ENCODE measurements around the gene PIMREG.
"Not testable (repeated sequence)": the region's sequence is repeated elsewhere in the genome, so short reads cannot be mapped to it uniquely, and the experiment has no call there.

The PIMREG gene

GRCh38 chr17:6480303-6480675 lies 36.0 kb downstream of the PIMREG start:
- no peak for DNase-seq

- no peak for DNase-seq
These were observed 37.8 kb downstream of the PIMREG start for GRCh38 chr17:6482105-6482455.

DNA sequence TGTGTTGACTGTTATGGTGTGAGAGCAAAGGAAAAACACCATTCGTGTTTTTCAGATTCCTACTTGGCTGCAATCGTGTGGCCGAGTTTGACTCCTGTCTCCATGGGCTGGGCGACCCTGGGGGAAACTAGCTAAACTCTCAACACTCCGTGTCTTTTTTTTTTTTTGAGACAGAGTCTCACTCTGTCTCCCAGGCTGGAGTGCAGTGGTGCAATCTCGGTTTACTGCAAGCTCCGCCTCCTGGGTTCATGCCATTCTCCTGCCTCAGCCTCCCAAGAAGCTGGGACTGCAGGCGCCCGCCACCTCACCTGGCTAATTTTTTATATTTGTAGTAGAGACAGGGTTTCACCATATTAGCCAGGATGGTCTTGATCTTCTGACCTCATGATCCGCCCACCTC lies 38.5 kb downstream of the PIMREG start:
- DNase-seq = not testable (repeated sequence)

GRCh38 chr17:6483507-6483906 lies 39.3 kb downstream of the PIMREG start:
- no peak for DNase-seq

GRCh38 chr17:6485646-6486412 lies 41.6 kb downstream of the PIMREG start:
- no peak for DNase-seq

- DNase-seq = peak; percentile 29
These were observed 43.2 kb downstream of the PIMREG start for GRCh38 chr17:6487251-6488007.

GRCh38 chr17:6488008-6488539 lies 43.8 kb downstream of the PIMREG start:
- DNase-seq = no peak

DNA sequence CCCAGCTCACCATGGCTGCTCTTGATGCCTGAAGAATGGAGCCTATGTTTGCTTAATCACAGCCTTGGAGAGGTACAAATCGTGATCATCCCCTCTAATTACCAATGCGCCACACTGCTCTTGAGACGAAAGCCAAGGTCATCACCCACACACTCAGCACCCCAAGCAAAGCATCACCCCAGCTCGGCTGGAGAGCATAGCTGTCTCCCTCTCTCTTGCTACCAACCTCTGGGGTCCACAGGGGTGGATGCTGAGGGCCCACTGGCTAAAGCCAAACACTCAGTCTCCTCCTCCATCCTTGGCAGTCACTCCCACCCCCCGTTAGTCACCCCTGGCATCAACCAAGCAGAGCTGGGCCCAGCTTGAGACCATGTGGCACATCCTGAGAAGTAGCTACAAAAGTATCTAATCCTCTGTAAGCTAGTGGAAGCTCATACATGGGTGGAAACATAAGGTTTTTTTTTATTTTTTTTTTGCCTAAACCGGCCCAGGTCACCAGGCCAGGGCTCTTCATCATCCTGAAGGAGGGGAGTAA lies 44.8 kb downstream of the PIMREG start:
- no peak for DNase-seq

GRCh38 chr17:6491071-6491700 lies 46.9 kb downstream of the PIMREG start:
- no peak for DNase-seq

- DNase-seq = no peak
These were observed 48.8 kb downstream of the PIMREG start for GRCh38 chr17:6492892-6493674.

DNA sequence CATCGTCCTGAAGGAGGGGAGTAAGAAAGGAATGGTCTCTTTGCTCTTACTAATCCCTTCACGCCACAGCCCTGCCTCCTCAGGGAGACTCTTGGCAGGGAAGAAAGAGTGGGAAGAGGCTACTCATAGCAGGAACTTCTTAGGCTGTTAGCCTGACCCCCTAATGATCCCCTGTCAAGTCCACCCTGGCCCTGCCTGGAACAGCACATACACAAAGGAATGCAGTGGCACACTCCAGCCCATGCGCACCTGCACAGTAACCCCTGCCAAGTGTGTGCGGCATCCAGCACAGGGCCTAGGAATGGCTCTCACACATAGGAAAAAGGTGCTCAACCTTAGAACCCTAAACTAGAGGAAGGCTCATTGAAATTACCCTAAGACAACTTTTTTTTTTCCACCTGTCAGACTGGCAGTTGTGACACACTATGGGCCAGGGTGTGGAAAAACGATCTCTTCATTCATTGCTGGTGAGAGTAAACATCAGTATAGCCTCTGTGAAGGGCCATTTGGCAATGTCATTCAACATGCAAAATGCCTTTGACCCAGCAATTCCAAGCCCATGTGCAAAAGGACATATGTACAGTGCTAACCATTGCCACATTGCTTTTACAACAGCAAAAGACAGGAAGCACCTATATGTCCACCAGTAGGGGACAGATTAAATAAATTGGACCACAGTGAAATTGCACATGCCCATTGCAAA lies 50.1 kb downstream of the PIMREG start:
- no peak for DNase-seq

DNA sequence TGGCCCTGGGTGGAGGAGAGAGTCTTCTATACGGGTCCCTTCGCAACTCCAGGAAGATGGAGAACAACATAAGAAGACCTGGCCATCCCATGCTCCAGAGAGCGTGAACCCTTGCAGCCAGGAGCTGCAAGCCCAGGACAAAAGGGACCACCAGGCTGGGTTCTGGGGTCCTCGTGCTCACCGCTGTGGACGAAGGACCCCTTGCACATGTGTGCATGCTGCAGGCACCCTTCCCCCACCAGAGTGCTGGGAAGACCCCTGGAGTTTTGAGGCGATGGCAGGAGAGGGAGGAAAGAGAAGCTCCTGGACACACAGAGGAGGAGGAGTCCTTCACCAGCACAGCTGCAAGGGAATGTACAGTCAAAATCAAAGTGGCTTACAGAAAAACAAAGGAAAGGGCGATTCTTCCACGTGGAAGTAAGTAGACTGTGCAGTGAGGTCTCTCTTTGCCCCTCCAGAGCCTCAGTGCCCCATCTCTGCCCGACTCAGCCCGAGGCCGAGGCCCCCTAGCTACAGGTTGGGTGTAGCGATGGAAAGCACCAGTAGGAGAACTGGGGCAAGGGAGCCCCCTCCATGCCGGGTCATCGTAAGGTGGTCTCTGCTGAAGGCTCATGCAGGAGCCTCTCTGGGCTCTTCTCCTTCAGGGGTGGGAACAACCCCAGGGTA lies 51.3 kb downstream of the PIMREG start:
- DNase-seq = no peak

GRCh38 chr17:6496116-6496481 lies 51.8 kb downstream of the PIMREG start:
- no peak for DNase-seq

DNA sequence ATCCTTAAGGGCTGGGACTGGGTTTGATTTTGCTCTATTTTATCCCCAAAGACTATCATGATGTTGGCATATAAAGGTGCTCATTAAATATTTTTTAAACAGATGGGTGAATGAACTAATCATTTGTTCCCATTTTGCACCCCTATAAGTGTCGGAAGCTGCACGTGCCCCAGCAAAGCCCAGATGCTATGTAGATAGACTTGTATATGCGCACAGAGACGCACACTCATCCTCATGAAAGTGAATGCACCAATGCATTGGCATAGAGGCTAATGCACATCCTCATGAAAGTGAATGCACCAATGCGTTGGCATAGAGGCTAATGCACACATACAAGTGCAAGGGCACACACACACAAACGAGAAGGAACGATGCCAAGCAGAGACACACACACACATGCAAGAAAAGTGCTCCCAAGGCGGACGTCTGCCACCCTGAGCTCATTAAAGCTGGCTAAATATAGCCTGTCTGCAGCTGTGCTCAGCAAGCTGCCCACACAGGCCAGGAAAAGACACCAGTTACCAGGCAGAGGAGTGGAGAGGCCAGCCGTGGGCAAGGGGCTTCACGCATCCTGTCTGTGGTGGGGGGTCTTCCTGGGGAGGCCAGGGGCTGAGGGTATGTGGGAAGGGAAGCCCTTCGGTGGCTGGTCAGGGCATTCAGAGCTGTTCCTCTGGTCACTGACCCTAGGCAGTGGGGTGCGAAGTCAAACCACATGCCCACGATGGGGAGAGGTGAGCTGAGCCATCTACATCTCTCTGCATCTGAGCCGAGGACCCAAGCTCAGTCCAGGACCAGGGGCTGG lies 52.6 kb downstream of the PIMREG start:
- DNase-seq = no peak

DNA sequence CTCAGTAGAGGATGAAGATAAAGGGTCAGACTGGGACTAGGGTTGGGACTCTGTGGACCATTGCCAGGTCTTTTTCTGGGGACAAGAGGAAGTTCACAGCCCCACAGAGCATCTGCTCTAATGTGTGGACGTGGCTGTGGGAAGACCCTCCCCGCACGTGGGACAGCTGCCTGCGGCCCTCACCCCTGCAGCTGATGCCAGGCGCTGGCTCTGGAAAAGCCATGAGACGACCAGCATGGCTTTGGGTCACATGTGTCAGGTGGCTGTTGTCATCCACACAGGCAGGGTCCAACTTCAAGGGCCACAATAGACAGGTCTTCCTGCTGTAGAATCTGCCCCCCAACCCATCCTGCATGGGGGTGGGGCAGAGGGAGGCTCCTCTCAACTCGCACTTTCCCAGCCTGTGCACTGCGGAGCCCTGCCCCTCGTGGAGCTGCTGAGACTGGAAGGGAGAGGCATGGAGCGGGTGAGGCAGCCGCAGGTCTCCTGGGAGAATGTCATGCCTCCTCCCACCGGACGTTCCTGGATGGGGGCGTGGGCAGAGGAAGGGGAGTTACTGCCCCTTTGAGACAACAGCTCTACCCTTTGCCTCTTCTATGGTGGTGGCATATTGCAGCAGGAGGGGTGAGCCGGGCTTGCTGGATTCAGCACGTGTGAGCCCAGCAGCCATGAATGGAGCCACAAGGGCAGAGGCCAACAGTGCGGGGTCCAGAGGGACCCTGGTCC lies 53.4 kb downstream of the PIMREG start:
- DNase-seq = no peak

DNA sequence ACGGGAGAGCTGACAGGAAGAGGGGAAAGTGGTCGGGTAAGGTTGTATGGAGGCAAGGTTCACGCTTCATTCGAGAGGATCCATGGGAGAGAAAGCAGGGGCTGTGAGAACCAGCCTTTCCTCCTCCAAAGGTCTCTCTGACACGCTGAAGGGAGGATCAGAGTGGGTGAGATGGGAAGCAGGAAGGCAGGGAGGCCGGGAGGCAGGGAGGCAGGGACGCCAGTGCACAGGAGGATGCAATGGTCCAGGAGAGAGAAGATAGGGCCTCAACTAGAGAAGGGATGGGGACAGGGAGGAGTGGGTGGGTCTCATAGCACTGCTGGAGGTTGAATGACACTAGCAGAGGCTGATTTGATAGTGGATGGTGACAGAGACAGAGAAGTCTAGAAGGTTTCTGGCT lies 54.1 kb downstream of the PIMREG start:
- no peak for DNase-seq

DNA sequence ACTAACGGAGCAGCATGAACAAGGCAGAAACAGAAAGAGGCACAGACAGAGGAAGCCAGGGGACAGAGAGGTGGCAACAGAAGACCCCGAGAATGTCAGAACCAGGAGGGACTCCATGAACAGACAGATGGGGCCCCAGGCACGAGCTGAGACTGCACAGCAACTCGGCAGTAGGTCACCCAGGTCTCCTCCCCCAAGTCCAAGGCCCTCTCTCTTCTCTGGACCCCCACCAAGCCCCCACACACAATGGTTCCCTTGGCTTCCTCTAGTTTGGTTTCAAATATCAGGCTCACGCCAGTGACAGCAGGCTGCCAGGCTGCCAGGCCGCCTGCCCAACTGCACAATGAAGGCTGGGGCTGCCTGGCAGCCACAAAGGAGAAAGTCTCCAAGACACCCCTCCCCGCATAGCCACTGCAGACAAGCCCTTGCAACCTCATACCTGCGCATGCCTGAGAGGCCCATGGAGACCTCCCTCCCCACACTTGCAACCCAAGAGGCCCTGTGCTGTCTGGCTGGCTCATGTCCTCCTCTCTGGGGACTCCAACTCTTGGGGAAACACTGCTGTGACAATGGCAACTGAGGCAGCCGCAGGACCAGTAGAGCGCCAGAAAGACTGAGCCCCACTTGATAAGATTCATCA lies 54.8 kb downstream of the PIMREG start:
- no peak for DNase-seq
